Prostate gland (tissue), 2 donors: Measurements from ENCODE around the gene APBB1.

ENCODE experiments used
- CTCF ChIP-seq, 4 experiments: fragments of 200-600 bp in 2 of 4; fragments of 450-650 bp in 2 of 4; sonication (generic) in 2 of 4; IDR thresholded peaks; 1 replicate in 3 of 4; 2 replicates in 1 of 4; pipeline ENCODE4 v1.5.1; 2016 to 2019; ENCODE audit warnings: antibody characterized with exemption in 4 of 4, mild to moderate bottlenecking in 2 of 4, moderate library complexity in 2 of 4
- POLR2A ChIP-seq: fragments of 450-650 bp; IDR thresholded peaks from one replicate; pipeline ENCODE4 v1.6.1; 2016; ENCODE audit warnings: antibody characterized with exemption, mild to moderate bottlenecking
- POLR2AphosphoS5 ChIP-seq: sonication (generic); formaldehyde crosslinking; IDR thresholded peaks from one replicate; pipeline ENCODE4 v1.6.1; 2017; ENCODE audit warnings: antibody characterized with exemption

GRCh38 chr11:6378640-6378989 lies 40.3 kb downstream of the APBB1 start:
- TF ChIP-seq POLR2AphosphoS5 (no peak), CTCF (IDR thresholded peaks at IDR 0.05) (no peak), POLR2A (no peak)
